Right hindlimb (tissue), 1 donor: ENCODE data around the gene DPYSL5.
A peak's percentile ranks its signal among the peaks of the same experiment; 100 is the strongest.

Source experiments
- DNase-seq: peaks from one replicate; pipeline ENCODE4 v3.0.0-alpha.2; 2018

DPYSL5 gene

GRCh38 chr2:26970244-26970927 is 122.5 kb downstream of the DPYSL5 start, which contains the start of gene MAPRE3:
MAPRE3 (plus strand) TSS chr2:26970637; CDS start chr2:27022219, 51,582 bp downstream.
- peak; percentile 88 for DNase-seq

- DNase-seq = no peak
Measured at GRCh38 chr2:26970928-26971627, 123.1 kb downstream of the DPYSL5 start.

GRCh38 chr2:26971911-26972786 is 124.2 kb downstream of the DPYSL5 start:
- no peak for DNase-seq

GRCh38 chr2:26974352-26974751 is 126.4 kb downstream of the DPYSL5 start:
- no peak for DNase-seq

GRCh38 chr2:26975102-26975501 is 127.2 kb downstream of the DPYSL5 start:
- DNase-seq = no peak

GRCh38 chr2:26975656-26976055 is 127.7 kb downstream of the DPYSL5 start:
- DNase-seq = no peak

GRCh38 chr2:26976237-26976636 is 128.3 kb downstream of the DPYSL5 start:
- no peak for DNase-seq

GRCh38 chr2:26977012-26977411 is 129.1 kb downstream of the DPYSL5 start:
- no peak for DNase-seq

- no peak for DNase-seq
Measured at GRCh38 chr2:26978061-26978596, 130.2 kb downstream of the DPYSL5 start.

GRCh38 chr2:26979741-26980140 is 131.8 kb downstream of the DPYSL5 start:
- DNase-seq = no peak

- no peak for DNase-seq
Measured at GRCh38 chr2:26980971-26981370, 133.0 kb downstream of the DPYSL5 start.

- peak; percentile 37 for DNase-seq
Measured at GRCh38 chr2:26982102-26982742, 134.3 kb downstream of the DPYSL5 start.

GRCh38 chr2:26983746-26984145 is 135.8 kb downstream of the DPYSL5 start:
- no peak for DNase-seq

GRCh38 chr2:26985807-26986206 is 137.9 kb downstream of the DPYSL5 start:
- DNase-seq = no peak

GRCh38 chr2:26986576-26986975 is 138.6 kb downstream of the DPYSL5 start:
- DNase-seq = no peak

GRCh38 chr2:26988058-26988860 is 140.3 kb downstream of the DPYSL5 start:
- DNase-seq = no peak

- DNase-seq = no peak
Measured at GRCh38 chr2:26989156-26989555, 141.2 kb downstream of the DPYSL5 start.

GRCh38 chr2:26991717-26992116 is 143.8 kb downstream of the DPYSL5 start:
- DNase-seq = no peak

- DNase-seq = no peak
Measured at GRCh38 chr2:26993768-26994167, 145.8 kb downstream of the DPYSL5 start.

- DNase-seq = no peak
Measured at GRCh38 chr2:26994983-26995382, 147.1 kb downstream of the DPYSL5 start.

- no peak for DNase-seq
Measured at GRCh38 chr2:26997394-26997793, 149.5 kb downstream of the DPYSL5 start.

GRCh38 chr2:26998323-26998722 is 150.4 kb downstream of the DPYSL5 start:
- DNase-seq = no peak
